ENCODE results near the gene HDHD3.
"Not testable (repeated sequence)": the region's sequence is repeated elsewhere in the genome, so short reads cannot be mapped to it uniquely, and the experiment has no call there.

The HDHD3 gene

GRCh38 chr9:113376634-113377567 lies at the start of gene HDHD3:
TSS of gene HDHD3 (minus strand) at chr9:113376986. CDS start at chr9:113374354, 2,632 bp downstream.
- peak; percentile 88 for DNase-seq (ENCODE audit: low spot score)

GRCh38 chr9:113425072-113425471 lies 48.3 kb upstream of the HDHD3 start:
- DNase-seq (ENCODE audit: low spot score) = no peak

- no peak for DNase-seq (ENCODE audit: low spot score)
Observed at GRCh38 chr9:113421726-113422125, 44.9 kb upstream of the HDHD3 start.

GRCh38 chr9:113417370-113417769 lies 40.6 kb upstream of the HDHD3 start:
- no peak for DNase-seq (ENCODE audit: low spot score)

- DNase-seq (ENCODE audit: low spot score) = no peak
Observed at GRCh38 chr9:113416149-113416721, 39.4 kb upstream of the HDHD3 start.

GRCh38 chr9:113410207-113410864 lies 33.5 kb upstream of the HDHD3 start, which contains the start of the genes C9orf43 and POLE3:
TSS of gene C9orf43 (plus strand) at chr9:113410747. CDS start at chr9:113413494, 2,747 bp downstream.
TSS of gene POLE3 (minus strand) at chr9:113410675. CDS start at chr9:113410293, 382 bp downstream.
- DNase-seq (ENCODE audit: low spot score) = peak; percentile 91

GRCh38 chr9:113409883-113410206 lies 33.1 kb upstream of the HDHD3 start:
- DNase-seq (ENCODE audit: low spot score) = no peak

GRCh38 chr9:113409481-113409880 lies 32.7 kb upstream of the HDHD3 start:
- DNase-seq (ENCODE audit: low spot score) = no peak

GRCh38 chr9:113406873-113407511 lies 30.2 kb upstream of the HDHD3 start:
- peak; percentile 54 for DNase-seq (ENCODE audit: low spot score)

GRCh38 chr9:113406353-113406752 lies 29.6 kb upstream of the HDHD3 start:
- DNase-seq (ENCODE audit: low spot score) = not testable (repeated sequence)

- no peak for DNase-seq (ENCODE audit: low spot score)
Observed at GRCh38 chr9:113403646-113404045, 26.9 kb upstream of the HDHD3 start.

GRCh38 chr9:113401027-113401792 lies 24.4 kb upstream of the HDHD3 start, which contains the start of gene ALAD:
TSS of gene ALAD (minus strand) at chr9:113401284. CDS start at chr9:113393559, 7,725 bp downstream.
- peak; percentile 100 for DNase-seq (ENCODE audit: low spot score)

- DNase-seq (ENCODE audit: low spot score) = no peak
Observed at GRCh38 chr9:113399646-113400200, 22.9 kb upstream of the HDHD3 start.

GRCh38 chr9:113398796-113399195 lies 22.0 kb upstream of the HDHD3 start:
- no peak for DNase-seq (ENCODE audit: low spot score)

GRCh38 chr9:113397203-113397631 lies 20.4 kb upstream of the HDHD3 start:
- DNase-seq (ENCODE audit: low spot score) = no peak

- no peak for DNase-seq (ENCODE audit: low spot score)
Observed at GRCh38 chr9:113395000-113395861, 18.4 kb upstream of the HDHD3 start.

- no peak for DNase-seq (ENCODE audit: low spot score)
Observed at GRCh38 chr9:113393281-113393680, 16.5 kb upstream of the HDHD3 start.

GRCh38 chr9:113391917-113392316 lies 15.1 kb upstream of the HDHD3 start:
- DNase-seq (ENCODE audit: low spot score) = no peak

GRCh38 chr9:113390192-113390960 lies 13.6 kb upstream of the HDHD3 start:
- DNase-seq (ENCODE audit: low spot score) = no peak
